PC-9 (cell line): ENCODE data around the gene NPIPA8.
"Not testable (repeated sequence)": the region's sequence is repeated elsewhere in the genome, so short reads cannot be mapped to it uniquely, and the experiment has no call there.

Source experiments
- CTCF ChIP-seq: fragments of 200-600 bp; sonication (generic); conservative IDR thresholded peaks from 2 replicates; pipeline ENCODE4 v1.6.1; 2017; ENCODE audit warnings: mixed run types, antibody characterized with exemption, mild to moderate bottlenecking, moderate library complexity
- EZH2 ChIP-seq: fragments of 200-600 bp; sonication (generic); IDR thresholded peaks from 2 replicates; pipeline ENCODE4 v1.8.0; 2017; ENCODE audit warnings: antibody characterized with exemption, low read depth

DNA sequence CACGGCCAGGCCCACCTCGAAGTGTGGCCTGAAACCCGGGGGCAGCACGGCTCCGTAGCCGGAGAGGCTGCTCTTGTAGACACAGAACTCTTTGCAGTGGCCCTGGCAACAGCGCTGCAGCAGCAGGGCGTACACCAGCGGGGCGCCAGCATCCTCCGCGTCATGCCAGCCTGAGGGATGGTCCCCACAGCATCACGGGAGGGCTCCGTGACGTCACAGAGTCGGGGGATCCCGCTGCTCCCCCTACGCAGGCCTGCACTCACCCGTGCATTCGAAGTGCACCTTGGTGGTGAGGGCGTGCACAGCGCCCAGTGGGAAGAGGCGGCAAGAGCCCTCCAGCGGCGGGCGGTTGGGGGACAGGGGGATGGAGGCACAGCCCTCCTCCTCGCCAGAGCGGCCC is 46.2 kb upstream of the NPIPA8 start:
- not testable (repeated sequence) for TF ChIP-seq CTCF, EZH2
